Trophoblast cell (in vitro differentiated cells and primary cell): ENCODE data around the gene LRPPRC.

ENCODE experiments used
- DNase-seq, 2 donors: peaks; one replicate each; pipeline ENCODE4 v3.0.0-alpha.2; 2016
- H2AFZ ChIP-seq: 2 replicates; pipeline ENCODE4 v1.6.1; 2013; ENCODE audit warnings: low read length, moderate library complexity, mild to moderate bottlenecking; ENCODE audit not compliant: insufficient read depth, poor library complexity
- H2AK5ac ChIP-seq: 2 replicates; pipeline ENCODE4 v1.6.1; 2013; ENCODE audit warnings: mild to moderate bottlenecking, low read length
- H2BK120ac ChIP-seq: 2 replicates; pipeline ENCODE4 v1.6.1; 2013; ENCODE audit warnings: low read length, mild to moderate bottlenecking, moderate library complexity; ENCODE audit not compliant: insufficient read depth, poor library complexity
- H2BK12ac ChIP-seq: 2 replicates; pipeline ENCODE4 v1.6.1; 2013; ENCODE audit warnings: mild to moderate bottlenecking, low read length, moderate library complexity
- H2BK5ac ChIP-seq: 2 replicates; pipeline ENCODE4 v1.6.1; 2013; ENCODE audit warnings: low read length, low read depth, moderate library complexity, mild to moderate bottlenecking; ENCODE audit not compliant: poor library complexity
- H3K14ac ChIP-seq: 2 replicates; pipeline ENCODE4 v1.6.1; 2013; ENCODE audit warnings: mild to moderate bottlenecking, low read length
- H3K18ac ChIP-seq: 2 replicates; pipeline ENCODE4 v1.6.1; 2013; ENCODE audit warnings: mild to moderate bottlenecking, low read length
- H3K23ac ChIP-seq: 2 replicates; pipeline ENCODE4 v1.6.1; 2013; ENCODE audit warnings: low read length
- H3K27ac ChIP-seq: 2 replicates; pipeline ENCODE4 v1.5.1; 2013; ENCODE audit warnings: low read depth, mild to moderate bottlenecking, inconsistent platforms, low read length, moderate library complexity
- H3K27me3 ChIP-seq: 2 replicates; pipeline ENCODE4 v1.6.1; 2013; ENCODE audit warnings: inconsistent platforms, mild to moderate bottlenecking, low read length, moderate library complexity; ENCODE audit not compliant: insufficient read depth
- H3K36me3 ChIP-seq, 2 experiments: 1 replicate in 1 of 2; 2 replicates in 1 of 2; pipeline ENCODE4 v1.6.1; 2013; ENCODE audit warnings: low read length in 2 of 2, mild to moderate bottlenecking in 2 of 2, moderate library complexity in 1 of 2; ENCODE audit not compliant: insufficient read depth in 2 of 2, control insufficient read depth in 1 of 2
- H3K4ac ChIP-seq: 2 replicates; pipeline ENCODE4 v1.6.1; 2013; ENCODE audit warnings: low read depth, mild to moderate bottlenecking, low read length, moderate library complexity
- H3K4me1 ChIP-seq, 2 experiments: 1 replicate in 1 of 2; 2 replicates in 1 of 2; pipeline ENCODE4 v1.6.1; 2013; ENCODE audit warnings: low read length in 2 of 2, mild to moderate bottlenecking in 2 of 2, moderate library complexity in 1 of 2; ENCODE audit not compliant: insufficient read depth in 2 of 2, control insufficient read depth in 1 of 2
- H3K4me2 ChIP-seq: 2 replicates; pipeline ENCODE4 v1.6.1; 2013; ENCODE audit warnings: inconsistent platforms, mild to moderate bottlenecking, low read length, moderate library complexity
- H3K4me3 ChIP-seq: 2 replicates; pipeline ENCODE4 v1.5.1; 2013; ENCODE audit warnings: mild to moderate bottlenecking, low read depth, low read length, inconsistent platforms
- H3K79me1 ChIP-seq: one replicate; pipeline ENCODE4 v1.6.1; 2013; ENCODE audit warnings: low read length
- H3K79me2 ChIP-seq: 2 replicates; pipeline ENCODE4 v1.6.1; 2013; ENCODE audit warnings: low read length, mild to moderate bottlenecking; ENCODE audit not compliant: control insufficient read depth, insufficient read depth, poor library complexity
- H3K9ac ChIP-seq: 2 replicates; pipeline ENCODE4 v1.6.1; 2013; ENCODE audit warnings: mild to moderate bottlenecking, low read length
- H3K9me3 ChIP-seq: 2 replicates; pipeline ENCODE4 v1.6.1; 2013; ENCODE audit warnings: low read depth, mild to moderate bottlenecking, control low read depth, inconsistent platforms, low read length; ENCODE audit not compliant: insufficient read depth
- H4K12ac ChIP-seq: 2 replicates; pipeline ENCODE4 v1.6.1; 2013; ENCODE audit warnings: low read depth, mild to moderate bottlenecking, low read length, moderate library complexity
- H4K8ac ChIP-seq: 2 replicates; pipeline ENCODE4 v1.6.1; 2013; ENCODE audit warnings: low read depth, mild to moderate bottlenecking, low read length, moderate library complexity
- H4K91ac ChIP-seq: one replicate; pipeline ENCODE4 v1.6.1; 2013; ENCODE audit warnings: low read depth, mild to moderate bottlenecking, low read length, moderate library complexity
- WGBS: extraction: QIAGEN DNeasy Blood & Tissue Kit; methylation state at CpG from one replicate; pipeline ENCODE4 v1.1.7; 2013; ENCODE audit warnings: missing lambda C conversion rate; ENCODE audit not compliant: insufficient read length, insufficient coverage; ENCODE audit errors: extremely low coverage; 5-methylcytosine and 5-hydroxymethylcytosine counted together

The LRPPRC gene

DNA sequence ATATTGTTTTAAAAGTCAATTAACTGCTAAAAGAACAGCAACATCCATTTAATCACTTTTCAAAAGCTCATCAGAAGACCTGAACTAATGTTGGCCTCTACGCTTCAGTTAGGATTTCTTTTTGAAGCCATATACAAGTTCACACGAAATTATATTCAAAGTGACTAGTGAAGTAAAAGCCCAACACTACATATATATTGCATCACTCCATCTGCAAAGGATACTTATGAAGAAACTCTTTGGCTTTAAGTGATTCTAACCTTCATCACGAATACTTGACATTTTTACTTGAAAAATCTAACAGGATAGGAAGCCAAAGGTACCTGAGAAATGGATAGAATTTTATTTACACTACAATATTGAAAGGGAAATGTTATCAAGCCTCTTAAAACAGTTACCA is 50.4 kb downstream of the LRPPRC start:
- H3K36me3 ChIP-seq: peaks cover 0 to 15% of the 10 kb centered on the region in 2 experiments
- no peaks in the 10 kb centered on the region for H3K79me2 ChIP-seq
- H2BK12ac ChIP-seq: no peak overlapping the region
- H3K23ac ChIP-seq: no peak overlapping the region
- DNase-seq: no peak
- H3K4me3 ChIP-seq: no peak overlapping the region
- H3K14ac ChIP-seq: no peak overlapping the region
- no peak overlapping the region for H4K12ac ChIP-seq
- no peaks in the 10 kb centered on the region for H3K4me1 ChIP-seq
- no peak overlapping the region for H2AK5ac ChIP-seq
- H3K79me1 ChIP-seq: no peaks in the 10 kb centered on the region
- no peak overlapping the region for H2BK120ac ChIP-seq
- no peak overlapping the region for H3K4ac ChIP-seq
- H3K27ac ChIP-seq: no peak overlapping the region
- no peak overlapping the region for H3K4me2 ChIP-seq
- H3K18ac ChIP-seq: no peak overlapping the region
- no peaks in the 10 kb centered on the region for H3K9me3 ChIP-seq
- no peak overlapping the region for H4K91ac ChIP-seq
- no CpG with 5 or more reads among the region's 3 CpGs for WGBS
- no peak overlapping the region for H2BK5ac ChIP-seq
- no peaks in the 10 kb centered on the region for H3K27me3 ChIP-seq
- H4K8ac ChIP-seq: no peak overlapping the region
- H2AFZ ChIP-seq: no peak overlapping the region
- H3K9ac ChIP-seq: no peak overlapping the region

DNA sequence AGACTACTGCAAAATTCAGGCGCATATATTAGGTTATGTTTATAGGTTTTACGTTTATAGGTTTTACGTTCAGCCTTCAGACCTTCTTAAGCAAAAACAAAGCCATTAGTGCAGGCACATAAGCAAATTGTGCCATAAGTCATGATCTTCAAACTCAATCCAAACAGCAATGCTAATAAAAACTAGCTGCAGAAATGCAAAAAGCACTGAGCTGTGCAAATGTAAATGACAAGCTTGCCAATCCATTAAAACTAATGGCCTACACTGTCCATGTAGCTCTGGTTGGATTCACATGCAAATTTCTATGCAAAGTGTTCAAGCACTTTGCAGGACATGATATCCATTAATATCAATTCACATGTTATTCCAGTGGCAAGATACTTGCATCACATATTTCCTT is 50.9 kb downstream of the LRPPRC start:
- no peak overlapping the region for H4K91ac ChIP-seq
- H3K4ac ChIP-seq: no peak overlapping the region
- no peak overlapping the region for H3K27ac ChIP-seq
- H2BK120ac ChIP-seq: no peak overlapping the region
- no peak overlapping the region for H2AK5ac ChIP-seq
- no peaks in the 10 kb centered on the region for H3K9me3 ChIP-seq
- peaks cover 0 to 14% of the 10 kb centered on the region in 2 experiments for H3K36me3 ChIP-seq
- no peak overlapping the region for H3K9ac ChIP-seq
- no peaks in the 10 kb centered on the region for H3K4me1 ChIP-seq
- no peak overlapping the region for H2BK5ac ChIP-seq
- no CpG with 5 or more reads among the region's 3 CpGs for WGBS
- no peak overlapping the region for H3K23ac ChIP-seq
- no peak overlapping the region for H4K8ac ChIP-seq
- H3K4me3 ChIP-seq: no peak overlapping the region
- H3K4me2 ChIP-seq: no peak overlapping the region
- no peaks in the 10 kb centered on the region for H3K27me3 ChIP-seq
- no peaks in the 10 kb centered on the region for H3K79me2 ChIP-seq
- H4K12ac ChIP-seq: no peak overlapping the region
- no peak for DNase-seq
- no peak overlapping the region for H3K18ac ChIP-seq
- no peak overlapping the region for H2AFZ ChIP-seq
- no peaks in the 10 kb centered on the region for H3K79me1 ChIP-seq
- no peak overlapping the region for H3K14ac ChIP-seq
- no peak overlapping the region for H2BK12ac ChIP-seq

DNA sequence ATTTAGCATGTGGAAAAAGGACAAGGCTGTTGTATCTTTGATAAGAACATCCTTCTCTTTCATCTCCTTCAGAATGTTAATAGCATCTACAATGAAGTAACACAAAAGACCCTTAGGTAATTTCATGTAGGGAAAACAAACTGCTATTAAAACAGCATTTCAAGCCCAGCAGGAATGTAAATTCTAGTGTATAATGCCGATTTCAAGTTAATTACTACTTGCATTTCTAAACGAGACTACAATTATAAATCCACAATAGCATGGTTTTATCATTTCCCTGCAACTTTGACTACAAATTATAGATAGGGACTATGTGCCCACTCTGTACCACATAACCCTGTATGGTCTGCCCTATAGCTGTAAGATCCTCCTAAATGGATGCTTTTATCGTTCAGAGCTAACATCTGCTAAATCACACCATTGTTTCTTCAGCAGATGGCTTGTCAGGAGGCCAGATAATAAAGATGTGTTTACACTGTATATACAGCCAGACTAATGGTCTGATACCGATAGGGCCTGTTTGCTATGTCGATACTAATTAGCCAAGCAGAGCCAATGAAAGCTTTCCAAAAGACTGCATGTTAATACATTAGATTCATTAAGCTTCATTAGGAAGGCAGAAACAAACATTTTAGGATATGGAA is 51.9 kb downstream of the LRPPRC start:
- Histone ChIP-seq H3K9ac (no peak overlapping the region), H3K79me2 (no peaks in the 10 kb centered on the region), H2BK120ac (no peak overlapping the region), H3K27ac (no peak overlapping the region), H3K79me1 (no peaks in the 10 kb centered on the region), H3K14ac (no peak overlapping the region), H3K23ac (no peak overlapping the region), H3K18ac (no peak overlapping the region), H3K4me3 (no peak overlapping the region), H2AFZ (no peak overlapping the region), H2BK12ac (no peak overlapping the region), H4K8ac (no peak overlapping the region), H3K4ac (no peak overlapping the region), H2AK5ac (no peak overlapping the region), H4K12ac (no peak overlapping the region), H3K27me3 (no peaks in the 10 kb centered on the region), H3K36me3 (peaks cover 0 to 12% of the 10 kb centered on the region in 2 experiments), H3K9me3 (no peaks in the 10 kb centered on the region), H4K91ac (no peak overlapping the region), H3K4me2 (no peak overlapping the region), H3K4me1 (no peaks in the 10 kb centered on the region), H2BK5ac (no peak overlapping the region)
- DNase-seq: no peak
- WGBS: no CpG with 5 or more reads among the region's 5 CpGs

DNA sequence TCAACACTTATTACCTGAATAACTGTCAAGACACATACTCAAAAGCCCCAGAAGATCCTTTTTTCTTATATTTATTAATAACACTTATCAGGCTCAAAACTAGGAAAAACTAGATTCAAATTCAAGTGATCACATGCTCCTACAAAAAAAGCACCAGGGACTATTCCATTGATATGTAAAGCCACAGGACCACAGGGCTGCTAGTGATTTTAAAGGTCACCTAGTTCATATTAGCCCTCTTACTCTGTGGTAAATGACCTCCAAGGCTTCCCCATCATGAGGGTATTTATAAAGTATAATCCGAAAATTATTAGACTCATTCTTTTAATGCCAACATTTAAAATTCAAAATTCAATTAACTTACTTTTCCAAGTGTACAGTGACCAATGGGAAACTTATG is 52.5 kb downstream of the LRPPRC start:
- Histone ChIP-seq H2AK5ac (no peak overlapping the region), H3K4me3 (no peak overlapping the region), H3K4ac (no peak overlapping the region), H3K36me3 (peaks cover 0 to 12% of the 10 kb centered on the region in 2 experiments), H3K14ac (no peak overlapping the region), H3K4me1 (no peaks in the 10 kb centered on the region), H3K79me2 (no peaks in the 10 kb centered on the region), H2BK5ac (no peak overlapping the region), H4K12ac (no peak overlapping the region), H2AFZ (no peak overlapping the region), H3K23ac (no peak overlapping the region), H2BK120ac (no peak overlapping the region), H3K27ac (no peak overlapping the region), H2BK12ac (no peak overlapping the region), H3K27me3 (no peaks in the 10 kb centered on the region), H3K9ac (no peak overlapping the region), H3K79me1 (no peaks in the 10 kb centered on the region), H4K91ac (no peak overlapping the region), H3K4me2 (no peak overlapping the region), H3K18ac (no peak overlapping the region), H3K9me3 (no peaks in the 10 kb centered on the region), H4K8ac (no peak overlapping the region)
- WGBS: no CpG with 5 or more reads among the region's 1 CpG
- no peak for DNase-seq
